NB4 (cell line): ENCODE results near the gene CCNL1.

Experiments used
- POLR2A ChIP-seq: IDR thresholded peaks from 2 replicates; pipeline ENCODE4 v1.6.1; 2011; ENCODE audit warnings: mild to moderate bottlenecking; ENCODE audit not compliant: insufficient read length; ENCODE audit errors: extremely low read depth
- TF ChIP-seq, protein P1 (sequence below): IDR thresholded peaks from one replicate; pipeline ENCODE4 v1.5.1; 2012; ENCODE audit warnings: low read depth, low read length

DNA sequence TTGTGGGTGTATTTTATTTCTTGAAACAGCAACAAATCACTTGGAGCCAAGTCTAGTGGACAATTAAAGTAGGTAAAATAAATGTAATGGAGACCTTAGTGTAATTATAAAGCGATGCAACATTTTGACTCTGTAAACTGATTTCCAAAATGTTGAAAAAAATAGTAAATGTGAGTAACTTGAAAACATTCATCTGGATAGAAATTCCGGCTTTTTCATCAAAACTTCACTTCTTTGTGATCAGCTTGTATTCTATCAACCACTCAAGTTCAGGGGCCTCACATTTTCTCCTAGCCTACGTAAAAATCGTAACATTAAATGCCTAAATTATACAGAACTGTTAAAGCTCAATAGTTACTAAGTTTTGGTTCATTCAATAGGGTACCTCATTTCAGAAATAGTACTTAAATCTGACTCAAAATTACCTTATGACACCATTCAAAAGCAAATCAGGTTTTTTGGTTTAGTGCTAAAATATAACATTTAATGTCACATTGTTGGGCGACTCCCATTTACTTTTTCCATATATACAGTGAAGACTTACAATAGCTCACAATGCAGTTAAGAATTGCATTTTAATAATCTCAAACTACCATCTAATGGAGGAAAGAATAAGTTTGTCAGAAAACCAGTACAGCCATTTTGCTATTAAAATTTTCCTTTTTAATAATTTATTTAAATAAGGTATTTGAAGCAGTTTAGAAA is 12.7 kb downstream of the CCNL1 start:
- TF ChIP-seq POLR2A: no peak
- TF ChIP-seq, protein P1, sequence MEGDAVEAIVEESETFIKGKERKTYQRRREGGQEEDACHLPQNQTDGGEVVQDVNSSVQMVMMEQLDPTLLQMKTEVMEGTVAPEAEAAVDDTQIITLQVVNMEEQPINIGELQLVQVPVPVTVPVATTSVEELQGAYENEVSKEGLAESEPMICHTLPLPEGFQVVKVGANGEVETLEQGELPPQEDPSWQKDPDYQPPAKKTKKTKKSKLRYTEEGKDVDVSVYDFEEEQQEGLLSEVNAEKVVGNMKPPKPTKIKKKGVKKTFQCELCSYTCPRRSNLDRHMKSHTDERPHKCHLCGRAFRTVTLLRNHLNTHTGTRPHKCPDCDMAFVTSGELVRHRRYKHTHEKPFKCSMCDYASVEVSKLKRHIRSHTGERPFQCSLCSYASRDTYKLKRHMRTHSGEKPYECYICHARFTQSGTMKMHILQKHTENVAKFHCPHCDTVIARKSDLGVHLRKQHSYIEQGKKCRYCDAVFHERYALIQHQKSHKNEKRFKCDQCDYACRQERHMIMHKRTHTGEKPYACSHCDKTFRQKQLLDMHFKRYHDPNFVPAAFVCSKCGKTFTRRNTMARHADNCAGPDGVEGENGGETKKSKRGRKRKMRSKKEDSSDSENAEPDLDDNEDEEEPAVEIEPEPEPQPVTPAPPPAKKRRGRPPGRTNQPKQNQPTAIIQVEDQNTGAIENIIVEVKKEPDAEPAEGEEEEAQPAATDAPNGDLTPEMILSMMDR: no peak
